Skeletal muscle cell (primary cell): Measurements from ENCODE around the gene QPCTL.
"Not testable (repeated sequence)": the region's sequence is repeated elsewhere in the genome, so short reads cannot be mapped to it uniquely, and the experiment has no call there.

Source experiments
- DNase-seq: peaks from one replicate; pipeline ENCODE4 v3.0.0-alpha.2; 2010; ENCODE audit warnings: low read depth
- H3K4me3 ChIP-seq: 2 replicates; pipeline ENCODE4 v1.5.1; 2011; ENCODE audit warnings: low read depth, mild to moderate bottlenecking, control low read depth, low read length, moderate library complexity

Gene QPCTL

DNA sequence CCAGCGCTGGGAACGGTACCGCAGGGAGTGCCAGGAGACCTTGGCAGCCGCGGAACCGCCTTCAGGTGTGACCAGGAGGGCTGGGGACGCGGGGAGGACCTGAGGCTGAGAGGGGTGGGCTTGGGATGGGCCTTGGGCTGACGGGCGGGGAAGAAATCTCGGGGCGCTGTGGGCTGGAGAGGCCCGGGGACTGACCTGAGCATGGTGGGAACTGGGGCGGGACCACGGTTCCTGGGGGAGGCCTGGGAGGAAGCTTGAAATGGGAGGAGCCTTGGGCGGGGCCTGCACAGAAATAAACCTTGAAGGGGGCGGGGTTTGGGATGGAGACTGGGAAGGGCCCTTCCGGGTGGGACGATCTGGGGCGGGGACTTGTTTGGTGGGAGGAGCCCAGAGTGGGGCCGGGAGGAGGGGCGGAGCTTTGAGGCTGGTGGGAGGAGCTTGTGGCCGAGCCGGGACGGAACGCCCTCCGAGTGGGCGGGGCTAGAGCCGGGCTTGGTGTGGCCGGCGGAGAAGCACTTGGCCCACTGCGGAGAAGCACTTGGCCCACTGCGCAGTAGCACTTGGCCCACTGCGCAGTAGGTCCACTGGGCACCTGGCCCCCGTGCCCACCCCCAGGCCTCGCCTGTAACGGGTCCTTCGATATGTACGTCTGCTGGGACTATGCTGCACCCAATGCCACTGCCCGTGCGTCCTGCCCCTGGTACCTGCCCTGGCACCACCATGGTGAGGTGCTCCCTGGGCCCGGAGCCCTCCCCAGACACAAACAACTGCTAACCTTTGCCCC is 21.6 kb upstream of the QPCTL start:
- no peak for DNase-seq
- peak overlapping the region; percentile 13 for H3K4me3 ChIP-seq

DNA sequence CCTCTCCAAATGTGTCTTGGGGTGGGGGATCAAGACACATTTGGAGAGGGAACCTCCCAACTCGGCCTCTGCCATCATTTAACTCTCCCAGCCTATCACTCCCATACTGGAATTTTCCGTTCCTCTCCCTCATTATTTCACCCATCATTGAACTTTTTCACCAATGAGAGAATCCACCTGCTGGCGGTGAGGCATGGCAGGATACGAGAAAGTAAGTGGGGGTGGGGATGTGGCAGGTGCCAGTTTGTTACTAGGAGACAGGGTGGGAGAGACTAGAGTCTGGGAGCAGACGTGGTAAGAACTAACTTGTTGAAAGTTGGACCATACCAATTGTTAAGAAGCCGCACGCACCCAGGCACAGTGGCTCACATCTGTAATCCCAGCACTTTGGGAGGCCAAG is 17.5 kb upstream of the QPCTL start:
- DNase-seq: no peak
- H3K4me3 ChIP-seq: no peak overlapping the region

DNA sequence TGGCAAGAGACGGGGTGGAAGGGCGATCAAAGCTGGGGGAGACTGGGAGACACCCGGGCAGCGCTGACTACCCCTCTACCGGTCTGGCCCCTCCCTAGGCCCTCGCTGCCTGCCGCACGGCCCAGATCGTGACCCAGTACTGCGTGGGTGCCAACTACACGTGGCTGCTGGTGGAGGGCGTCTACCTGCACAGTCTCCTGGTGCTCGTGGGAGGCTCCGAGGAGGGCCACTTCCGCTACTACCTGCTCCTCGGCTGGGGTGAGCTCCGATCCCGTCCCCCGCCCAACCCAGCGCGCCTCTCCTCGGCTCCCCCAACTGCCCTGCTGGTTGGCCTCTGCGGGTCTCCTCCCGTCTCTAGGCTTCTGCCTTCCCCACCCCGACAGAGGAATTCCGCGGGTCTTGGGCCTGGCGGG is 15.6 kb upstream of the QPCTL start:
- no peak for DNase-seq

DNA sequence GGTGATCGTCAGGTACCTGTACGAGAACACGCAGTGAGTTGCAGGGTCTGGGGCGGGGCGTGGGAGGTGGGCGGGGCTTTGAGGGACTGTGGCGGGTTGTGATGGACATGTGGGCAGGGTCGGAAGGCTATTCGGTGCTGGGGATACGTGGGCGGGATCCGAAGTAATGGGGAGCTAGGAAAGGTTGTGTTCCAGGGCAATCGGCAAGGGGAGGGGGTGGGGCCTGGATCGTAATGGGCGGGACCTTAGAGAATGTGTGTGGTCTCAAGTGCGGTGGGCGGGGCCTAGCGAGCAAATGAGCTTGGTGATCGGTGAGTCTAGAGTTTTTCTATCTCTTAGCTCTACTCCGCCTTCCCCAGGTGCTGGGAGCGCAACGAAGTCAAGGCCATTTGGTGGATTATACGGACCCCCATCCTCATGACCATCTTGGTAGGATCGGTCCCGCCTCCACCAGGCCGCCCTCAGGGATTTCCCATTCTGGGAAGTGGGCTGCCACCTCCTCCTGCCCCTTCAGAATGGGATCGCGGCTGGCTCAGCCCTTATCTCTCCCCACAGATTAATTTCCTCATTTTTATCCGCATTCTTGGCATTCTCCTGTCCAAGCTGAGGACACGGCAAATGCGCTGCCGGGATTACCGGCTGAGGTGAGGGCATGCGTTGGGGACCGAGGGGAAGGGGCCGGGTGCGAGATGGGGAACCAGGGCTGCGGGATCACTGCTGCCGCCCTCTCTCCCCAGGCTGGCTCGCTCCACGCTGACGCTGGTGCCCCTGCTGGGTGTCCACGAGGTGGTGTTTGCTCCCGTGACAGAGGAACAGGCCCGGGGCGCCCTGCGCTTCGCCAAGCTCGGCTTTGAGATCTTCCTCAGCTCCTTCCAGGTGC is 14.9 kb upstream of the QPCTL start:
- peak overlapping the region; percentile 22 for H3K4me3 ChIP-seq
- no peak for DNase-seq

More for the DNA sequence above, 15.6 kb upstream of the QPCTL start:
- peak overlapping the region; percentile 22 for H3K4me3 ChIP-seq

DNA sequence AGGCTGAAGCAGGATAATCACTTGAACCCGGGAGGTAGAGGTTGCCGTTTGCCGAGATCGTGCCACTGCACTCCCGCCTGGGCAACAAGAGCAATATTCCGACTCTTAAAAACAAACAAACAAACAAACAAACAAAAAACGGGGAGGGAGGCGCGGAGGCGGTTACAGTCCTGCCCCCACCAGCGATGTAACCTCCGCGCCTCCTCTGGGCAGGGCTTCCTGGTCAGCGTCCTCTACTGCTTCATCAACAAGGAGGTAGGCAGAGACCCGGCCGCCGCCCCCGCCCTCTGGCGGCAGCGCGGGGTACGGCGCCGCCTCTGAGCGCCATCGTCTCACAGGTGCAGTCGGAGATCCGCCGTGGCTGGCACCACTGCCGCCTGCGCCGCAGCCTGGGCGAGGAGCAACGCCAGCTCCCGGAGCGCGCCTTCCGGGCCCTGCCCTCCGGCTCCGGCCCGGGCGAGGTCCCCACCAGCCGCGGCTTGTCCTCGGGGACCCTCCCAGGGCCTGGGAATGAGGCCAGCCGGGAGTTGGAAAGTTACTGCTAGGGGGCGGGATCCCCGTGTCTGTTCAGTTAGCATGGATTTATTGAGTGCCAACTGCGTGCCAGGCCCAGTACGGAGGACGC is 11.0 kb upstream of the QPCTL start:
- DNase-seq: no peak
- peak overlapping the region; percentile 37 for H3K4me3 ChIP-seq

- no peak overlapping the region for H3K4me3 ChIP-seq
Observed at GRCh38 chr19:45682117-45682516, 10.3 kb upstream of the QPCTL start.

GRCh38 chr19:45682908-45683307 is 9.6 kb upstream of the QPCTL start:
- DNase-seq: no peak
- H3K4me3 ChIP-seq: no peak overlapping the region

More at GRCh38 chr19:45682117-45682516, 10.3 kb upstream of the QPCTL start:
- DNase-seq: no peak

GRCh38 chr19:45685045-45685444 is 7.4 kb upstream of the QPCTL start:
- not testable (repeated sequence) for H3K4me3 ChIP-seq, DNase-seq

DNA sequence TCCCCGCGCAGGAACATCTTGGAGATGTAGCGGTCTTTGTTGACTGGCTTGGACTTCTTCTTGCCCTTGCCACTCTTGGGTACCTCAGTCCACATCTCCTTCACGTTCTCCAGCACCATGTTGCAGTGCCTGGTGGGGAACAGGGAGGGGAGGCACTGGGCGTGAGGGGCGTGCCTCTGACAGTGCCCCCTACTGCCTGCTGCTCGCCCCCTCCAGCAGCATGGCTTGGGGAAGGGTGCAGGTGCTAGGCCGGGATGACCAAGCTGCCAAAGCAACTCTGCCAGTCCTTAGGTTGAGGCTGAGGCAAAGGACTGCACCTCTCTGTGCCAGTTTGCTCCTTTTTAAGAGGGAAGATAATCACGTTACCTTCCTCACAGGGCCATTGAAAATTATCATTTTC is 4.9 kb upstream of the QPCTL start:
- no peak overlapping the region for H3K4me3 ChIP-seq
- no peak for DNase-seq

DNA sequence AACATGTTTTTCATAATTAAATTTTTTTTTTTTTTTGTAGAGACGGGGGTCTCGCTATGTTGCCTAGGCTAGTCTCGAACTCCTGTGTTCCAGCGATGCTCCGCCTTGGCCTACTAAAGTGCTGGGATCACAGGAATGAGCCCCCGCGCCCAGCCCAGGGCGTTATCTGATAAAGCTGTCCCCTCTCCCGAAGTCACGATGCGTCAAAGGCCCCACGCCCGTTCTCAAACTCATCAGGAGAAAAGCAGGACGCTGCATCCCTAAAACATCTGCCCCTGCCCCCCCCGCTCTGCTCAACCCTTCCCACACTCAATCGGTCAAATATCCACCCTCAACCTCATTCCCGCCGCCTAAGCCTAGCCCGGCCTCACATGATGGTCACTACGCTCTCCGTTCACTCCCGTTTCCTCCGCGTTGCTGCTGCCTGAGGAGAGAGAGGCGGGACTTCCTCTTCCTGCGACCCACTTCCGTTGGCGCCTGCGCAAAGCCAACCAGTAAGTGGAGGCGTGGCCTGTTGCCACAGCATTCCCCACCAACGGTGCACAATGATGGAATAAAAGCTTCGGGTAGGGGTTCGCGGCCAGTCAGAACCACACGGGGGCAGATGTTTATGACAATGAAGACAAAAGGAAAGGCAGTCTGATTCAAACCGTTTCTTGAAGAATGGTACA is 815 bp upstream of the QPCTL start, which contains the start of gene SNRPD2:
Gene SNRPD2 (minus strand): TSS at position 438 of the 671 bp plus-strand sequence. CDS start 65 bp downstream, at position 373.
- peak within 1 kb of the TSS; percentile 97 for H3K4me3 ChIP-seq
- DNase-seq: peak; percentile 78

DNA sequence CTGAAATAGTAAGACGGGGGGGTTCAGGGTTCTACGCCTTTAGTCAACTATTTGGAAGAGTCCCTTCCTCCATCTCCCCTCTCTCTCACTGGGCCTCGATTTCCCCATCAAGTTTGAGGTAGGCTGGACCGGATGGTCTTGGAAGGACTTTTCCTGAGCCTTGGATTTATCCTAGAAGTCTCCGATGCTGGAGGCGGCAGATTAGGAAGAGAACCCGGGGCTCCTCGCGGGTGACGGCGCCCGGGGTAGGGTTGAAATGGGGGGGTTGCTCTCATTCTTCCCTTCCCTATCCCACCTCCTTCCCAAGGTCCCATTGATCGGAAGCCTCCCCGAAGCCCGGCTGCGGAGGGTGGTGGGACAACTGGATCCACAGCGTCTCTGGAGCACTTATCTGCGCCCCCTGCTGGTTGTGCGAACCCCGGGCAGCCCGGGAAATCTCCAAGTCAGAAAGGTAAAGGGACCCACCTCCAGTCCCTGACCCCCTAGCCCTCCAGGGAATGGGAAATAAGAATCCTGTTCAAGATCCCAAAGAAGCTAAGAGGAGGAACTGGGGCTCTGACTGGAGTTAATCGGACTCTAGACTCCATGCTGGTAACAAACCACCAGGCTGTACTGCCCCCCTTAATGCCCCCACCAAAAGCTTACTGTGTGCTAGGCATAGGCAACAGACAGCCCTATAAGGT is 781 bp downstream of the QPCTL start:
- no peak for DNase-seq
- H3K4me3 ChIP-seq: peak overlapping the region; percentile 97

DNA sequence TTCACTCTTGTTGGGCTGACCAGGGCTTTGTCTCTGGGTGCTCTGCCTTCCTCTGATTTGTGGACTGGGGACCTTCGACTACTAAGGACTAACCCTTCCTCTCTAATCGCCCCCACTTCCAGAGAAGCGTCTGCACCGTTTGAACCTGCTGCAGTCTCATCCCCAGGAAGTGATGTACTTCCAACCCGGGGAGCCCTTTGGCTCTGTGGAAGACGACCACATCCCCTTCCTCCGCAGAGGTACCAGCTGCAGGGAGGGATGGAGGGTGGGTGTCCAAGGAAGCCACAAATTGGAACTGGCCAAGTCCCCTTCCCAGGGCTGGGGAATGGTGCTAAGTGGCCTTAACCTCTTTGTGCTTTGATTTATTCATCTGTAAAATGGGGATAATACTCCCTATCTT is 9.2 kb downstream of the QPCTL start:
- DNase-seq: no peak
- no peak overlapping the region for H3K4me3 ChIP-seq

GRCh38 chr19:45705115-45705514 is 12.6 kb downstream of the QPCTL start:
- no peak overlapping the region for H3K4me3 ChIP-seq
- no peak for DNase-seq

- no peak overlapping the region for H3K4me3 ChIP-seq
- no peak for DNase-seq
Observed at GRCh38 chr19:45705710-45706415, 13.4 kb downstream of the QPCTL start.

DNA sequence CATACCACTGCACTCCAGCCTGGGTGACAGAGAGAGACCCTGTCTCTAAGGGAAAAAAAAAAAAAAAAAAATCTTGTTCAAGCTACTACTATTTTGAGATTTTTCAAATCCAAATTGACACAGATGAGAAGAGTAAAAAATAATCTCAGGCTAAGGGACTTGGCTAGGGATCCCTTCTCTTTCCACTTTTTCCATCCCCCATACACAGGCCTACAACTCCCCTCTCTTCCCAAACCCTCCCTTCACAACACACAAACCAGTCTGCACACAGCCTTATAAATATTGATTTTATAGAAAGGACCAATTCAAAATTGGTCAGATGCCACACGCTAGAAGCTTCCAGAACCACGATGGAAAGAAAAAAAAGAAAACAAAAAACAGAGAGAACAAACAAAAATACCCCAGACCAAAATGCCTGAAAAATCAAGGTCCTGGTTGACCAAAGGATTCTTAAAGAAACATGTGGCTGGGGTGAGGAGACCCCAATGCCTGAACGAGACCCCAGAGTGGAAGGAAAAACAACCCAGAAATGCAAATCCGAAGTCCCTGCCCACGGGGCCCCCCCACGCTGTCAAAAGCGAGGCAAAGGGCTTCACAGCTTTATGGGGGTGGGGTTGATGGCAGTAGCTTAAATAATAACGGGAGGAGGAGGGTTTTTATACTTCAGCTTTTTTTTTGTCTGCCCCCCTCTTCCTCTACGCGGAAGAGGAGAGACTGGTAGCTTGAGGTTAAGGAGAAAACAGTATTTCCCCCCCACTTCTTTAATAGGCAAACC is 18.1 kb downstream of the QPCTL start:
- no peak for DNase-seq
- H3K4me3 ChIP-seq: no peak overlapping the region

GRCh38 chr19:45711851-45712698 is 19.6 kb downstream of the QPCTL start:
- H3K4me3 ChIP-seq: no peak overlapping the region
- no peak for DNase-seq

DNA sequence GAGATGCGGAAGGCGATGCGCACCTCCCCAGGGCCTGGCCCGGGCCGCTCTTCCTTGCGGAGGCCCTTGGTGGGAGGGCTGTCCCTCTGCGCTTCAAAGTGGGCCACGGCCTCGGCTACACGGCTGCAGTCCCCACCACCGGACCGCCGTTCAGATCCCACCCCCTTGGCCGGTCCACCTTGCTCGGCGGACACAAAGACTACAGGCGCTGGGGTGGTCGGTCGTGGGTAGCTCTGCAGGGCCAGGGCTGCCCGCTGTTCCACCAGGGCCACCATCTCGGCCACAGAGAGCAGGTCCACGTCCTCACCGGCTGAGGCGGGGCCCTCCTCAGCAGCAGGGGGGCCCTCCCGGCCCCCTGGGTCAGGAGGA is 20.2 kb downstream of the QPCTL start:
- no peak overlapping the region for H3K4me3 ChIP-seq
- DNase-seq: no peak
